Measurements from ENCODE around the gene ORMDL3. TPM values are rescaled to one million over a fixed set of nuclear protein-coding genes. Genes with fewer than 3 reads are reported as not detected.

The ORMDL3 gene
- total and polyA plus RNA-seq, 10 of the 15 experiments (the other 5 are each of a cell fraction or from before 2014, with no cell fraction given) = 8.8 to 98.1 (median 49.9) TPM

GRCh38 chr17:39899215-39899614, 28.2 kb downstream of the ORMDL3 start:
- H3K27me3 ChIP-seq (replicated peaks in 1 of 2; ENCODE audit: control insufficient read depth in 2 of 2, insufficient read depth in 2 of 2, low read length in 1 of 2) = no peaks in the 10 kb centered on the region
- no peaks in the 10 kb centered on the region for H3K36me3 ChIP-seq (ENCODE audit: control insufficient read depth in 2 of 2, insufficient read depth in 2 of 2, low read length in 1 of 2)
- FAIRE-seq = peak; percentile 54
- no peak overlapping the region for H2AFZ ChIP-seq (ENCODE audit: control insufficient read depth, low read depth, low read length)
- H3K4me1 ChIP-seq (ENCODE audit: control insufficient read depth, insufficient read depth, low read length) = no peaks in the 10 kb centered on the region; the same call in 1 of the 2 replicates
- in situ Hi-C loops (cut with MboI) = no loop called here
- DNase-seq (ENCODE audit: low read depth, low spot score) = no peak
- no peaks in the 10 kb centered on the region for H3K9me3 ChIP-seq (replicated peaks; ENCODE audit: control insufficient read depth, insufficient read depth, low read length)
- no peak overlapping the region for H3K9ac ChIP-seq (ENCODE audit: control insufficient read depth, insufficient read depth, low read length)
- H3K27ac ChIP-seq (ENCODE audit: control insufficient read depth, insufficient read depth) = no peak overlapping the region
- H3K79me2 ChIP-seq (ENCODE audit: control insufficient read depth, insufficient read depth, low read length) = no peaks in the 10 kb centered on the region
- CTCF ChIA-PET = interaction anchor here (1.4 kb wide), 2 partner anchors 16 to 23 kb away, joined by 3 read pairs; no protein-coding TSS in a partner anchor
- POLR2A ChIA-PET = interaction anchor here (0.6 kb wide), 1 partner anchor 70 kb away, joined by 3 read pairs; no protein-coding TSS in a partner anchor
- SMC1A ChIA-PET (ENCODE audit: uncharacterized antibody, unreplicated experiment) = interaction anchor here (0.7 to 1.3 kb wide), 2 partner anchors 15 to 16 kb away, joined by 3 to 7 read pairs; no protein-coding TSS in a partner anchor
- no peaks in the 10 kb centered on the region for H4K20me1 ChIP-seq (ENCODE audit: control insufficient read depth, insufficient read depth)
- intact Hi-C loops (cut with micrococcal nuclease; ENCODE audit: unreplicated experiment) = no loop called here
- no peak for ATAC-seq
- H3K4me3 ChIP-seq = no peak overlapping the region
- H3K4me2 ChIP-seq (ENCODE audit: control insufficient read depth, insufficient read depth) = no peak overlapping the region
- RAD21 ChIA-PET (ENCODE audit: unreplicated experiment) = interaction anchor here (1.1 kb wide), 1 partner anchor 17 kb away, joined by 4 read pairs; no protein-coding TSS in a partner anchor
- BruUV-seq (replicated peaks) = no TSS peak
- TF ChIP-seq MYC (IDR thresholded peaks at IDR 0.05; ENCODE audit: insufficient read depth, insufficient read length, insufficient replicate concordance, low read length, severe bottlenecking) (no peak), FOXM1 (IDR thresholded peaks at IDR 0.05; ENCODE audit: low read depth, low read length) (no peak), NFYB (IDR thresholded peaks at IDR 0.05; ENCODE audit: insufficient read depth, low read depth, low read length) (no peak), NR2C2 (IDR thresholded peaks at IDR 0.05; ENCODE audit: borderline replicate concordance, control insufficient read depth, insufficient read length, low read depth) (no peak), YBX1 (IDR thresholded peaks at IDR 0.05) (no peak), ETV6 (conservative IDR thresholded peaks at IDR 0.05 in 1 of 2, IDR thresholded peaks at IDR 0.05 in 1 of 2; ENCODE audit: borderline replicate concordance in 1 of 2, low read depth in 1 of 2) (no peak), BACH1 (IDR thresholded peaks at IDR 0.05; ENCODE audit: borderline replicate concordance) (no peak), E4F1 (IDR thresholded peaks at IDR 0.05; ENCODE audit: borderline replicate concordance, partially characterized antibody) (no peak), SMARCA5 (IDR thresholded peaks at IDR 0.05) (no peak), LARP7 (IDR thresholded peaks at IDR 0.05) (no peak), ZBTB33 (IDR thresholded peaks at IDR 0.05) (no peak), MYB (IDR thresholded peaks at IDR 0.05; ENCODE audit: borderline replicate concordance, low read depth, low read length) (no peak), SPI1 (IDR thresholded peaks at IDR 0.05; ENCODE audit: borderline replicate concordance, insufficient read depth, low read depth, low read length) (no peak), ZNF622 (IDR thresholded peaks at IDR 0.05) (no peak), CREM (IDR thresholded peaks at IDR 0.05; ENCODE audit: low read depth) (no peak), BHLHE40 (IDR thresholded peaks at IDR 0.05; ENCODE audit: borderline replicate concordance in 1 of 2, low read depth in 2 of 2, low read length in 1 of 2) (no peak), FOS (IDR thresholded peaks at IDR 0.05; ENCODE audit: borderline replicate concordance, extremely low read depth, insufficient read length) (no peak), USF2 (IDR thresholded peaks at IDR 0.05; ENCODE audit: borderline replicate concordance, low read depth, low read length) (no peak)

All from GM12878 (cell line).